ENCODE measurements around the gene PTPA. TPM values are rescaled to one million over a fixed set of nuclear protein-coding genes. Genes with fewer than 3 reads are reported as not detected.
A peak's percentile ranks its signal among the peaks of the same experiment; 100 is the strongest.

Gene PTPA
- total RNA-seq, 3 donors from 2014 or later, result 95.3 to 109 (median 109) TPM

- H3K4me3 ChIP-seq, result no peak overlapping the region
- H3K4me1 ChIP-seq (ENCODE audit: low read depth), result peaks cover 2% of the 10 kb centered on the region
- no peak for TF ChIP-seq CTCF (IDR thresholded peaks at IDR 0.05)
- H3K36me3 ChIP-seq (ENCODE audit: low read depth), result no peaks in the 10 kb centered on the region
- intact Hi-C loops (cut with DNase I, micrococcal nuclease), result no loop called here
- H3K9me3 ChIP-seq, result no peaks in the 10 kb centered on the region
- peak; percentile 88 for ATAC-seq
- DNase-seq, result peak in 2 of 3 donors; percentile 62 to 63
Measured at GRCh38 chr9:129102791-129103594, 8.2 kb upstream of the PTPA start.

GRCh38 chr9:129103595-129103965, 7.6 kb upstream of the PTPA start:
- no peak for DNase-seq
- Histone ChIP-seq H3K9me3 (no peaks in the 10 kb centered on the region), H3K4me1 (ENCODE audit: low read depth) (peaks cover 8% of the 10 kb centered on the region), H3K4me3 (no peak overlapping the region), H3K36me3 (ENCODE audit: low read depth) (no peaks in the 10 kb centered on the region)
- intact Hi-C loops (cut with DNase I, micrococcal nuclease), result no loop called here
- no peak for TF ChIP-seq CTCF (IDR thresholded peaks at IDR 0.05)
- ATAC-seq, result no peak

GRCh38 chr9:129104051-129104450, 7.2 kb upstream of the PTPA start:
- Histone ChIP-seq H3K36me3 (ENCODE audit: low read depth) (no peaks in the 10 kb centered on the region), H3K9me3 (no peaks in the 10 kb centered on the region), H3K4me1 (ENCODE audit: low read depth) (peaks cover 13% of the 10 kb centered on the region), H3K4me3 (no peak overlapping the region)
- peak in 1 of 3 donors; percentile 21 for DNase-seq
- intact Hi-C loops (cut with DNase I, micrococcal nuclease), result no loop called here
- no peak for TF ChIP-seq CTCF (IDR thresholded peaks at IDR 0.05)
- no peak for ATAC-seq

GRCh38 chr9:129105857-129106694, 5.1 kb upstream of the PTPA start:
- DNase-seq (no peak), ATAC-seq (no peak)
- Histone ChIP-seq H3K9me3 (no peaks in the 10 kb centered on the region), H3K4me1 (ENCODE audit: low read depth) (peaks cover 18% of the 10 kb centered on the region), H3K36me3 (ENCODE audit: low read depth) (peaks cover 1% of the 10 kb centered on the region), H3K4me3 (no peak overlapping the region)
- no peak for TF ChIP-seq CTCF (IDR thresholded peaks at IDR 0.05)
- intact Hi-C loops (cut with DNase I, micrococcal nuclease), result no loop called here

GRCh38 chr9:129107651-129108050, 3.6 kb upstream of the PTPA start:
- peaks cover 4% of the 10 kb centered on the region for H3K36me3 ChIP-seq (ENCODE audit: low read depth)
- TF ChIP-seq CTCF (IDR thresholded peaks at IDR 0.05), result no peak
- no peaks in the 10 kb centered on the region for H3K9me3 ChIP-seq
- peaks cover 24% of the 10 kb centered on the region for H3K4me1 ChIP-seq (ENCODE audit: low read depth)
- no peak for ATAC-seq
- H3K4me3 ChIP-seq, result no peak overlapping the region
- no peak for DNase-seq
- intact Hi-C loops (cut with DNase I, micrococcal nuclease), result no loop called here

All from mucosa of descending colon (tissue), 3 donors.